HFF-Myc (cell line): ENCODE results near the gene LHX5.

Experiments
- DNase-seq: peaks from one replicate; pipeline ENCODE4 v3.0.0-alpha.2; 2011; ENCODE audit warnings: low read depth; ENCODE audit errors: extremely low read depth
- H3K4me3 ChIP-seq: replicated peaks from 2 replicates; pipeline ENCODE4 v1.5.1; 2011; ENCODE audit warnings: low read depth, mild to moderate bottlenecking, control low read depth, low read length
- CTCF ChIP-seq: IDR thresholded peaks from 2 replicates; pipeline ENCODE4 v1.5.1; 2012; ENCODE audit warnings: mild to moderate bottlenecking, low read depth, low read length, control low read depth; ENCODE audit errors: missing control alignments

Gene LHX5

GRCh38 chr12:113432986-113433385, 38.7 kb downstream of the LHX5 start:
- H3K4me3 ChIP-seq = no peak overlapping the region
- no peak for TF ChIP-seq CTCF
- no peak for DNase-seq

- no peak for TF ChIP-seq CTCF
- H3K4me3 ChIP-seq = no peak overlapping the region
- DNase-seq = no peak
Measured at GRCh38 chr12:113428482-113428881, 43.2 kb downstream of the LHX5 start.

GRCh38 chr12:113427882-113428281, 43.8 kb downstream of the LHX5 start:
- no peak for DNase-seq
- no peak overlapping the region for H3K4me3 ChIP-seq
- TF ChIP-seq CTCF = no peak

- no peak for DNase-seq
- no peak overlapping the region for H3K4me3 ChIP-seq
- no peak for TF ChIP-seq CTCF
Measured at GRCh38 chr12:113425960-113426453, 45.7 kb downstream of the LHX5 start.

- no peak overlapping the region for H3K4me3 ChIP-seq
- no peak for DNase-seq
- TF ChIP-seq CTCF = peak; percentile 93
Measured at GRCh38 chr12:113424915-113425823, 46.5 kb downstream of the LHX5 start.

- no peak overlapping the region for H3K4me3 ChIP-seq
- DNase-seq = no peak
- TF ChIP-seq CTCF = no peak
Measured at GRCh38 chr12:113424456-113424855, 47.2 kb downstream of the LHX5 start.
